Thoracic aorta (tissue), 2 donors: Measurements from ENCODE around the gene HDAC4. TPM values are rescaled to one million over a fixed set of nuclear protein-coding genes. Genes with fewer than 3 reads are reported as not detected.

Experiments
- ATAC-seq: fragments of 150-250 bp; one replicate; pipeline ENCODE4 v1.8.0; 2017; ENCODE audit warnings: low read depth; ENCODE audit not compliant: insufficient number of reproducible peaks, low FRiP score
- DNase-seq: peaks from one replicate; pipeline ENCODE4 v3.0.0-alpha.2; 2020; ENCODE audit warnings: low spot score
- H3K27ac ChIP-seq, 2 donors: fragments of 200-600 bp; sonication (generic); 1 replicate in 1 of 2; 2 replicates in 1 of 2; pipeline ENCODE4 v1.5.1; 2016; ENCODE audit warnings: mild to moderate bottlenecking in 2 of 2, moderate library complexity in 2 of 2
- H3K27me3 ChIP-seq: fragments of 200-600 bp; sonication (generic); replicated peaks from 2 replicates; pipeline ENCODE4 v1.6.0; 2016; ENCODE audit warnings: mild to moderate bottlenecking; ENCODE audit not compliant: insufficient read depth
- H3K36me3 ChIP-seq: fragments of 200-600 bp; sonication (generic); one replicate; pipeline ENCODE4 v1.5.1; 2016
- H3K4me1 ChIP-seq, 2 donors: fragments of 200-600 bp; sonication (generic); 1 replicate in 1 of 2; 2 replicates in 1 of 2; pipeline versions ENCODE4 v1.5.1 to v1.6.0; 2016; ENCODE audit warnings: low read depth in 2 of 2, mild to moderate bottlenecking in 1 of 2; ENCODE audit not compliant: control insufficient read depth in 1 of 2
- H3K4me3 ChIP-seq: fragments of 200-600 bp; sonication (generic); 2 replicates; pipeline ENCODE4 v1.5.1; 2016; ENCODE audit warnings: mild to moderate bottlenecking
- H3K9me3 ChIP-seq: fragments of 200-600 bp; sonication (generic); 2 replicates; pipeline ENCODE4 v1.5.1; 2016
- CTCF ChIP-seq: fragments of 200-600 bp; sonication (generic); IDR thresholded peaks from one replicate; pipeline ENCODE4 v1.5.1; 2019; ENCODE audit warnings: antibody characterized with exemption
- total RNA-seq, 2 donors: library from RNA; depleted of rRNA; stranded (reverse); fragments of >200 nt; gene quantifications; one replicate each; pipeline versions ENCODE4 v1.1.0 to v1.2.3, GENCODE V29; 2016

The HDAC4 gene
- total RNA-seq, 2 donors from 2014 or later: 79.2 to 163 TPM

DNA sequence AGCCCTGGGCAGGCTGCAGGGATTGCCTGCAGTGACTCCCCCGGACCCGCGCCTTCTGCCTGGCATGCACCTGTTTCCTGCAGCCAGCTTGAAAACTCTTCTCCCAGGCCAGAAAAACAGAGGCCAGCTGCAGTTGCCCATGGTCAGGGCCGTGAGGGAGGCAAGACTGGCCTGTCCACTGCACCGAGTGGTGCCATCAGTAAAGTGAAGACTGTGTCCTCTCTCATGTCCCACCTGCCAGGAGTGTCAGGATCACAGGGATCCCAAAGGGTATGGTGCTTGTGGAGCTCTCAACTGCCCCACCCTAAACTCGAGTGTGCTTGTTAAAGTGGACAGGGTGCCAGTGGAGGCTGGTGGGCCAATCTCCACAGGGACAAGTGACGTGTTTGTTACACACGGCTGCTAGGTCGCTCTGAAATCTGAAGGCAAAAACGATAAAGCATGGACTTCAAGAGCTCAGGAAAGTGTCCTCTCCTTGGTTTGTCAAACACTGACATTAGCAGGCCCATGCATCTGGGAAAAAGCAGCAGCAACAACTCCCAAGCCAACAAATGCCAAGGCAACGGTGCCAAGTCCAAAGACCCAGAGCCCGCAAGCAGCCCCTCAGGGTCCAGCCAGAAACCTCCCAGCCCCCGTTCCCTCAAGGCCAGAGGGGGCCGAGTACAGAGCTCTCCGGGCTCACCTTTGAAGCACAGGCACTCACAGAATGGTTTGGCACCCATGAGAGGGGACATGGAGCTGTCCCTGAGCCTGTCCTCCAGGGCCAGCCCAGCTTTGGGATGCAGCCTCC lies 213.2 kb downstream of the HDAC4 start:
- DNase-seq: no peak
- peaks cover 4% of the 10 kb centered on the region for H3K36me3 ChIP-seq
- H3K27me3 ChIP-seq: no peaks in the 10 kb centered on the region
- no peaks in the 10 kb centered on the region for H3K9me3 ChIP-seq
- H3K27ac ChIP-seq: no peak overlapping the region
- no peak overlapping the region for H3K4me3 ChIP-seq
- no peaks in the 10 kb centered on the region for H3K4me1 ChIP-seq
- ATAC-seq: no peak
- TF ChIP-seq CTCF: no peak

GRCh38 chr2:239186516-239187357 lies 214.1 kb downstream of the HDAC4 start:
- no peaks in the 10 kb centered on the region for H3K4me1 ChIP-seq
- DNase-seq (no peak), ATAC-seq (no peak)
- H3K9me3 ChIP-seq: no peaks in the 10 kb centered on the region
- no peak overlapping the region for H3K27ac ChIP-seq
- no peak overlapping the region for H3K4me3 ChIP-seq
- H3K36me3 ChIP-seq: peaks cover 4% of the 10 kb centered on the region
- no peaks in the 10 kb centered on the region for H3K27me3 ChIP-seq
- TF ChIP-seq CTCF: no peak

GRCh38 chr2:239184968-239185903 lies 215.6 kb downstream of the HDAC4 start:
- ATAC-seq: no peak

GRCh38 chr2:239184179-239184578 lies 216.6 kb downstream of the HDAC4 start:
- H3K36me3 ChIP-seq: peaks cover 4% of the 10 kb centered on the region
- no peak overlapping the region for H3K27ac ChIP-seq
- DNase-seq (no peak), ATAC-seq (no peak)
- H3K4me3 ChIP-seq: no peak overlapping the region
- no peaks in the 10 kb centered on the region for H3K9me3 ChIP-seq
- no peaks in the 10 kb centered on the region for H3K4me1 ChIP-seq
- no peak for TF ChIP-seq CTCF
- no peaks in the 10 kb centered on the region for H3K27me3 ChIP-seq

More at GRCh38 chr2:239184968-239185903, 215.6 kb downstream of the HDAC4 start:
- no peaks in the 10 kb centered on the region for H3K27me3 ChIP-seq
- no peak overlapping the region for H3K4me3 ChIP-seq
- TF ChIP-seq CTCF: no peak
- no peak overlapping the region for H3K27ac ChIP-seq
- no peak for DNase-seq
- no peaks in the 10 kb centered on the region for H3K4me1 ChIP-seq
- no peaks in the 10 kb centered on the region for H3K9me3 ChIP-seq
- H3K36me3 ChIP-seq: peaks cover 4% of the 10 kb centered on the region
